ENCODE results near the gene MPP4. TPM values are rescaled to one million over a fixed set of nuclear protein-coding genes. Genes with fewer than 3 reads are reported as not detected.

Gene MPP4
- total and polyA plus RNA-seq, 9 of the 15 experiments (the other 6 are each of a cell fraction or from before 2014, with no cell fraction given), result 0.03 to 0.08 TPM; not detected in 7

GRCh38 chr2:201639205-201639604, 59.2 kb downstream of the MPP4 start:
- in situ Hi-C loops (cut with MboI), result no loop called here
- H3K4me1 ChIP-seq (replicated peaks in 1 of 2; ENCODE audit: control insufficient read depth in 2 of 2, insufficient read depth in 2 of 2, low read length in 2 of 2), result peaks cover 0 to 10% of the 10 kb centered on the region in 2 experiments; a peak in 1 of 5 replicates
- H3K9ac ChIP-seq (ENCODE audit: insufficient read depth in 1 of 2, low read depth in 2 of 2, low read length in 2 of 2), result no peak overlapping the region
- FAIRE-seq, result no peak
- 81% methylated on average over 3 of the region's 3 CpGs for WGBS (ENCODE audit: insufficient coverage, low coverage, missing lambda C conversion rate)
- no peaks in the 10 kb centered on the region for H3K9me3 ChIP-seq (replicated peaks; ENCODE audit: control insufficient read depth, insufficient read depth, low read depth, low read length)
- H3K4me3 ChIP-seq, result no peak overlapping the region
- no peak overlapping the region for H3K4me2 ChIP-seq (ENCODE audit: insufficient read depth, low read length)
- no peak for DNase-seq (ENCODE audit: extremely low read depth in 1 of 4, low spot score in 3 of 4)
- no TSS peak for BruUV-seq (replicated peaks)
- H3K27me3 ChIP-seq (ENCODE audit: control insufficient read depth in 2 of 2, insufficient read depth in 2 of 2, low read length in 2 of 2), result no peaks in the 10 kb centered on the region
- no peaks in the 10 kb centered on the region for H4K20me1 ChIP-seq (replicated peaks; ENCODE audit: control insufficient read depth, insufficient read depth, low read length)
- H3K36me3 ChIP-seq (ENCODE audit: control insufficient read depth, insufficient read depth, low read length), result peaks cover 18% of the 10 kb centered on the region
- peaks cover 4% of the 10 kb centered on the region; the same call in 1 of the 3 replicates for H3K79me2 ChIP-seq (ENCODE audit: control insufficient read depth, insufficient read depth, low read length)
- ATAC-seq, result no peak
- intact Hi-C loops (cut with micrococcal nuclease), result no loop called here
- H3K27ac ChIP-seq (ENCODE audit: extremely low read depth, low read depth, low read length), result no peak overlapping the region
- no peak overlapping the region for H2AFZ ChIP-seq (ENCODE audit: low read depth, low read length)
- ChIA-PET CTCF (ENCODE audit: low intra/inter-chr PET ratio) (no interaction called here), POLR2A (no interaction called here)
- TF ChIP-seq FOXA3 (CRISPR knock-in tag; conservative IDR thresholded peaks at IDR 0.05 in 1 of 2, IDR thresholded peaks at IDR 0.05 in 1 of 2), result no peak
- no peak for TF ChIP-seq BCL6 (CRISPR knock-in tag; IDR thresholded peaks at IDR 0.05)
- no peaks in the 10 kb centered on the region for H3K9me1 ChIP-seq (ENCODE audit: control insufficient read depth, insufficient read depth, low read length)

- 60% methylated on average over 4 of the region's 4 CpGs for WGBS (ENCODE audit: insufficient coverage, low coverage, missing lambda C conversion rate)
- peaks cover 26% of the 10 kb centered on the region for H3K36me3 ChIP-seq (ENCODE audit: control insufficient read depth, insufficient read depth, low read length)
- CTCF ChIA-PET (ENCODE audit: low intra/inter-chr PET ratio), result no interaction called here
Measured at GRCh38 chr2:201638326-201638725, 60.1 kb downstream of the MPP4 start.

More at GRCh38 chr2:201638326-201638725, 60.1 kb downstream of the MPP4 start:
- DNase-seq (ENCODE audit: extremely low read depth in 1 of 4, low spot score in 3 of 4) (no peak), ATAC-seq (no peak), FAIRE-seq (no peak)
- no peaks in the 10 kb centered on the region for H3K9me3 ChIP-seq (replicated peaks; ENCODE audit: control insufficient read depth, insufficient read depth, low read depth, low read length)
- H3K4me3 ChIP-seq, result no peak overlapping the region
- peaks cover 0 to 7% of the 10 kb centered on the region in 2 experiments; a peak in 1 of 5 replicates for H3K4me1 ChIP-seq (replicated peaks in 1 of 2; ENCODE audit: control insufficient read depth in 2 of 2, insufficient read depth in 2 of 2, low read length in 2 of 2)
- H3K27ac ChIP-seq (ENCODE audit: extremely low read depth, low read depth, low read length), result no peak overlapping the region
- no peaks in the 10 kb centered on the region for H3K27me3 ChIP-seq (ENCODE audit: control insufficient read depth in 2 of 2, insufficient read depth in 2 of 2, low read length in 2 of 2)
- POLR2A ChIA-PET, result no interaction called here
- in situ Hi-C loops (cut with MboI) (no loop called here), intact Hi-C loops (cut with micrococcal nuclease) (no loop called here)
- no peak overlapping the region for H3K4me2 ChIP-seq (ENCODE audit: insufficient read depth, low read length)
- BruUV-seq (replicated peaks), result no TSS peak
- H2AFZ ChIP-seq (ENCODE audit: low read depth, low read length), result no peak overlapping the region
- no peaks in the 10 kb centered on the region for H3K9me1 ChIP-seq (ENCODE audit: control insufficient read depth, insufficient read depth, low read length)
- no peak for TF ChIP-seq MECOM (CRISPR knock-in tag; IDR thresholded peaks at IDR 0.05)
- no peak for TF ChIP-seq FOXK2 (conservative IDR thresholded peaks at IDR 0.05 in 1 of 2, IDR thresholded peaks at IDR 0.05 in 1 of 2; ENCODE audit: low read depth in 2 of 2)
- TF ChIP-seq RNF2 (IDR thresholded peaks at IDR 0.05), result no peak
- no peak for TF ChIP-seq STAT5B (CRISPR knock-in tag; IDR thresholded peaks at IDR 0.05)
- TF ChIP-seq ZC3H8 (IDR thresholded peaks at IDR 0.05), result no peak
- TF ChIP-seq MXI1 (IDR thresholded peaks at IDR 0.05; ENCODE audit: low read depth, low read length), result no peak
- TF ChIP-seq CHD2 (IDR thresholded peaks at IDR 0.05; ENCODE audit: low read depth, low read length), result no peak
- no peak for TF ChIP-seq SAP30 (IDR thresholded peaks at IDR 0.05; ENCODE audit: borderline replicate concordance, insufficient read depth, low read depth, low read length, poor library complexity, severe bottlenecking)
- TF ChIP-seq KDM2B (CRISPR knock-in tag; IDR thresholded peaks at IDR 0.05), result no peak
- H4K20me1 ChIP-seq (replicated peaks; ENCODE audit: control insufficient read depth, insufficient read depth, low read length), result no peaks in the 10 kb centered on the region
- H3K79me2 ChIP-seq (ENCODE audit: control insufficient read depth, insufficient read depth, low read length), result peaks cover 4% of the 10 kb centered on the region; the same call in 1 of the 3 replicates
- H3K9ac ChIP-seq (ENCODE audit: insufficient read depth in 1 of 2, low read depth in 2 of 2, low read length in 2 of 2), result no peak overlapping the region

All from K562 (cell line).